GM10248 (cell line): ENCODE data around the gene GPR142.

ENCODE experiments used
- CTCF ChIA-PET: fragments of 300-600 bp; sonication (Branson Sonifier 250); formaldehyde crosslinking; extraction: SDS; loops from one replicate; lab custom pipeline; 2021; ENCODE audit warnings: antibody characterized with exemption; lab: Yijun Ruan, JAX
- POLR2A ChIA-PET: fragments of 350-650 bp; sonication (Branson Sonifier 250); formaldehyde crosslinking; extraction: SDS; loops from one replicate; lab custom pipeline; 2020; ENCODE audit warnings: antibody characterized with exemption; lab: Yijun Ruan, JAX
- DNase-seq: peaks from one replicate; pipeline ENCODE4 v3.0.0; 2012; ENCODE audit errors: extremely low spot score
- TF ChIP-seq, protein P1 (sequence below): IDR thresholded peaks from 2 replicates; pipeline ENCODE4 v1.5.1; 2012; ENCODE audit warnings: mild to moderate bottlenecking, low read depth; ENCODE audit errors: extremely low read depth, missing control alignments, control extremely low read depth

GPR142 gene

GRCh38 chr17:74412581-74412980, 45.3 kb downstream of the GPR142 start:
- TF ChIP-seq, protein P1, sequence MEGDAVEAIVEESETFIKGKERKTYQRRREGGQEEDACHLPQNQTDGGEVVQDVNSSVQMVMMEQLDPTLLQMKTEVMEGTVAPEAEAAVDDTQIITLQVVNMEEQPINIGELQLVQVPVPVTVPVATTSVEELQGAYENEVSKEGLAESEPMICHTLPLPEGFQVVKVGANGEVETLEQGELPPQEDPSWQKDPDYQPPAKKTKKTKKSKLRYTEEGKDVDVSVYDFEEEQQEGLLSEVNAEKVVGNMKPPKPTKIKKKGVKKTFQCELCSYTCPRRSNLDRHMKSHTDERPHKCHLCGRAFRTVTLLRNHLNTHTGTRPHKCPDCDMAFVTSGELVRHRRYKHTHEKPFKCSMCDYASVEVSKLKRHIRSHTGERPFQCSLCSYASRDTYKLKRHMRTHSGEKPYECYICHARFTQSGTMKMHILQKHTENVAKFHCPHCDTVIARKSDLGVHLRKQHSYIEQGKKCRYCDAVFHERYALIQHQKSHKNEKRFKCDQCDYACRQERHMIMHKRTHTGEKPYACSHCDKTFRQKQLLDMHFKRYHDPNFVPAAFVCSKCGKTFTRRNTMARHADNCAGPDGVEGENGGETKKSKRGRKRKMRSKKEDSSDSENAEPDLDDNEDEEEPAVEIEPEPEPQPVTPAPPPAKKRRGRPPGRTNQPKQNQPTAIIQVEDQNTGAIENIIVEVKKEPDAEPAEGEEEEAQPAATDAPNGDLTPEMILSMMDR, result no peak
- ChIA-PET POLR2A (no interaction called here), CTCF (interaction anchor here (1.2 to 1.7 kb wide), 4 partner anchors 37 to 120 kb away, joined by 3 to 5 read pairs (median 4); partner anchors contain the start of gene GPR142)
- DNase-seq, result no peak

- ChIA-PET POLR2A (no interaction called here), CTCF (interaction anchor here (1.1 to 1.7 kb wide), 2 partner anchors 34 to 119 kb away, joined by 3 to 4 read pairs; no protein-coding TSS in a partner anchor)
- no peak for DNase-seq
- TF ChIP-seq, protein P1, result no peak
Measured at GRCh38 chr17:74413491-74413890, 46.2 kb downstream of the GPR142 start.

DNA sequence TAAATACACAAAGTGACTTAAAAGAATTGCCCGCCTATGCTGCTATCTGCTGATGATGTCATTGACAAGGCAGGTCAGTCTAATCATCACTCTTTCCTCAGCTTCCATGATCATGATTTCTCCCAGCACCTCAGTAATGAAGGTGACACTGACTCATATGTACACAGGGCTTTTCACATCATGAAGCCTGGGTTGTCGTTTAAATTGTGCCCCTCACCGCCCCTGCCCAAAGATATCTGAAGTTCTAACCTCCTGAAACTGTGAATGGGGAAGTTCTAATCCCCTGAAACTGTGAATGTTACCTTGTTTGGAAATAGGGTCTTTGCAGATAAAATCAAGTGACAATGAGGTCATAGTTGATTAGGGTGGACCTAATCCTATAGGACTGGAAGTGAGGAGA, 47.2 kb downstream of the GPR142 start:
- ChIA-PET CTCF (interaction anchor here (1.1 to 1.7 kb wide), 2 partner anchors 35 to 39 kb away, joined by 4 read pairs; no protein-coding TSS in a partner anchor), POLR2A (no interaction called here)
- TF ChIP-seq, protein P1, result no peak
- no peak for DNase-seq

- POLR2A ChIA-PET, result interaction anchor here (0.7 kb wide), 1 partner anchor 96 kb away, joined by 3 read pairs; no protein-coding TSS in a partner anchor
- TF ChIP-seq, protein P1, result no peak
- CTCF ChIA-PET, result interaction anchor here (0.7 to 1.7 kb wide), 8 partner anchors 23 to 116 kb away, joined by 3 to 9 read pairs (median 4); partner anchors contain the start of gene GPR142
- DNase-seq, result no peak
Measured at GRCh38 chr17:74415608-74416396, 48.5 kb downstream of the GPR142 start.

- DNase-seq, result peak; percentile 80
- POLR2A ChIA-PET, result interaction anchor here (0.7 kb wide), 1 partner anchor 1020 kb away, joined by 3 read pairs; no protein-coding TSS in a partner anchor
- TF ChIP-seq, protein P1, result no peak
- CTCF ChIA-PET, result interaction anchor here (1.2 to 2.0 kb wide), 6 partner anchors 13 to 115 kb away, joined by 4 to 9 read pairs (median 5); partner anchors contain the start of gene GPR142
Measured at GRCh38 chr17:74417178-74418045, 50.1 kb downstream of the GPR142 start.
